OCI-LY7 (cell line): ENCODE results near the gene ERBIN. TPM values are rescaled to one million over a fixed set of nuclear protein-coding genes. Genes with fewer than 3 reads are reported as not detected.
A peak's percentile ranks its signal among the peaks of the same experiment; 100 is the strongest.
"Not testable (repeated sequence)": the region's sequence is repeated elsewhere in the genome, so short reads cannot be mapped to it uniquely, and the experiment has no call there.

Experiments used
- BruUV-seq: library from RNA; stranded (reverse); fragments of 400-500 nt; replicated peaks from 2 replicates; lab custom pipeline; 2021; lab: Mats Ljungman, UMichigan
- CTCF ChIA-PET: fragments of 300-600 bp; sonication (Branson Sonifier 250); formaldehyde crosslinking; loops from one replicate; lab custom pipeline; 2022; ENCODE audit warnings: antibody characterized with exemption; ENCODE audit not compliant: unreplicated experiment; lab: Charles Lee
- POLR2A ChIA-PET: fragments of 300-600 bp; sonication (Branson Sonifier 250); formaldehyde crosslinking; loops from one replicate; lab custom pipeline; 2022; ENCODE audit warnings: antibody characterized with exemption; lab: Charles Lee
- DNase-seq: peaks from one replicate; pipeline ENCODE4 v3.0.0-alpha.2; 2015; ENCODE audit warnings: low spot score
- H2AFZ ChIP-seq: fragments of 200-600 bp; sonication (generic), shearing (Covaris generic); 2 replicates; pipeline ENCODE4 v1.6.1; 2014; ENCODE audit warnings: mild to moderate bottlenecking, antibody characterized with exemption, low read length, moderate library complexity
- H3K27ac ChIP-seq: fragments of 200-600 bp; sonication (generic); 2 replicates; pipeline ENCODE4 v1.5.1; 2014; ENCODE audit warnings: mixed run types, low read depth, mild to moderate bottlenecking, moderate library complexity, low read length, inconsistent platforms; ENCODE audit not compliant: poor library complexity, severe bottlenecking
- H3K36me3 ChIP-seq: fragments of 200-600 bp; sonication (generic); 2 replicates; pipeline ENCODE4 v1.6.1; 2014; ENCODE audit warnings: mild to moderate bottlenecking, antibody characterized with exemption, low read length, moderate library complexity, mixed read lengths; ENCODE audit not compliant: insufficient read depth
- H3K4me1 ChIP-seq: fragments of 200-600 bp; sonication (generic); 2 replicates; pipeline ENCODE4 v1.5.1; 2014; ENCODE audit warnings: mild to moderate bottlenecking, low read length; ENCODE audit not compliant: insufficient read depth, poor library complexity, severe bottlenecking
- H3K4me2 ChIP-seq: fragments of 200-600 bp; sonication (generic); 2 replicates; pipeline ENCODE4 v1.6.1; 2014; ENCODE audit warnings: mild to moderate bottlenecking, low read length
- H3K4me3 ChIP-seq: fragments of 200-600 bp; sonication (generic); 2 replicates; pipeline ENCODE4 v1.5.1; 2014; ENCODE audit warnings: mild to moderate bottlenecking, low read depth, low read length; ENCODE audit not compliant: poor library complexity, severe bottlenecking
- H3K79me2 ChIP-seq: fragments of 200-600 bp; sonication (generic); 2 replicates; pipeline ENCODE4 v1.6.1; 2016; ENCODE audit warnings: low read depth, mild to moderate bottlenecking, low read length, moderate library complexity, mixed read lengths; ENCODE audit not compliant: insufficient read depth
- H3K9me2 ChIP-seq: fragments of 200-600 bp; sonication (generic); 2 replicates; pipeline ENCODE4 v1.6.1; 2016; ENCODE audit warnings: mild to moderate bottlenecking, low read length, mixed read lengths; ENCODE audit not compliant: insufficient read depth
- H3K9me3 ChIP-seq: fragments of 200-600 bp; sonication (generic); 2 replicates; pipeline ENCODE4 v1.6.1; 2014; ENCODE audit warnings: mild to moderate bottlenecking, mixed run types, low read length, mixed read lengths
- H4K20me1 ChIP-seq: fragments of 200-600 bp; sonication (generic); 2 replicates; pipeline ENCODE4 v1.6.1; 2014; ENCODE audit warnings: mild to moderate bottlenecking, antibody characterized with exemption, low read length, moderate library complexity, mixed read lengths; ENCODE audit not compliant: insufficient read depth
- EZH2phosphoT487 ChIP-seq: fragments of 200-600 bp; sonication (generic); IDR thresholded peaks from 2 replicates; pipeline ENCODE4 v1.6.1; 2018; ENCODE audit warnings: low read depth, borderline replicate concordance, mild to moderate bottlenecking, mixed run types, antibody characterized with exemption, low read length, moderate library complexity, mixed read lengths
- intact Hi-C: fragments of 100-400 bp; cut with micrococcal nuclease; formaldehyde crosslinking; loops from one replicate; pipeline ENCODE4 v1.10.0; 2022; ENCODE audit not compliant: unreplicated experiment
- total RNA-seq, 2 experiments: library from RNA; depleted of rRNA in 1 of 2; stranded (reverse); fragments of >200 nt in 1 of 2; shearing (Covaris generic) in 1 of 2; gene quantifications; 2 replicates each; pipeline ENCODE4 v1.2.3, GENCODE V29; 2014 to 2022
- TF ChIP-seq, protein P1 (sequence below): fragments of 200-600 bp; sonication (generic); conservative IDR thresholded peaks from 2 replicates; pipeline ENCODE4 v1.5.1; 2014; ENCODE audit warnings: mild to moderate bottlenecking, antibody characterized with exemption, low read length, moderate library complexity, mixed read lengths

ERBIN gene
- total RNA-seq, 2 experiments from 2014 or later: 84.5 to 132 TPM

- CTCF ChIA-PET: no interaction called here
- Histone ChIP-seq H3K4me3 (no peak overlapping the region), H3K4me1 (peaks cover 16% of the 10 kb centered on the region), H3K36me3 (no peaks in the 10 kb centered on the region), H3K9me2 (no peaks in the 10 kb centered on the region), H3K9me3 (no peaks in the 10 kb centered on the region), H3K4me2 (no peak overlapping the region), H4K20me1 (no peaks in the 10 kb centered on the region), H3K79me2 (no peaks in the 10 kb centered on the region), H3K27ac (no peak overlapping the region), H2AFZ (no peak overlapping the region)
- TF ChIP-seq, protein P1, sequence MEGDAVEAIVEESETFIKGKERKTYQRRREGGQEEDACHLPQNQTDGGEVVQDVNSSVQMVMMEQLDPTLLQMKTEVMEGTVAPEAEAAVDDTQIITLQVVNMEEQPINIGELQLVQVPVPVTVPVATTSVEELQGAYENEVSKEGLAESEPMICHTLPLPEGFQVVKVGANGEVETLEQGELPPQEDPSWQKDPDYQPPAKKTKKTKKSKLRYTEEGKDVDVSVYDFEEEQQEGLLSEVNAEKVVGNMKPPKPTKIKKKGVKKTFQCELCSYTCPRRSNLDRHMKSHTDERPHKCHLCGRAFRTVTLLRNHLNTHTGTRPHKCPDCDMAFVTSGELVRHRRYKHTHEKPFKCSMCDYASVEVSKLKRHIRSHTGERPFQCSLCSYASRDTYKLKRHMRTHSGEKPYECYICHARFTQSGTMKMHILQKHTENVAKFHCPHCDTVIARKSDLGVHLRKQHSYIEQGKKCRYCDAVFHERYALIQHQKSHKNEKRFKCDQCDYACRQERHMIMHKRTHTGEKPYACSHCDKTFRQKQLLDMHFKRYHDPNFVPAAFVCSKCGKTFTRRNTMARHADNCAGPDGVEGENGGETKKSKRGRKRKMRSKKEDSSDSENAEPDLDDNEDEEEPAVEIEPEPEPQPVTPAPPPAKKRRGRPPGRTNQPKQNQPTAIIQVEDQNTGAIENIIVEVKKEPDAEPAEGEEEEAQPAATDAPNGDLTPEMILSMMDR: no peak
- no peak for TF ChIP-seq EZH2phosphoT487
- intact Hi-C loops: no loop called here
- no TSS peak for BruUV-seq
- POLR2A ChIA-PET: no interaction called here
- no peak for DNase-seq
Observed at GRCh38 chr5:65913519-65913918, 12.9 kb upstream of the ERBIN start.

DNA sequence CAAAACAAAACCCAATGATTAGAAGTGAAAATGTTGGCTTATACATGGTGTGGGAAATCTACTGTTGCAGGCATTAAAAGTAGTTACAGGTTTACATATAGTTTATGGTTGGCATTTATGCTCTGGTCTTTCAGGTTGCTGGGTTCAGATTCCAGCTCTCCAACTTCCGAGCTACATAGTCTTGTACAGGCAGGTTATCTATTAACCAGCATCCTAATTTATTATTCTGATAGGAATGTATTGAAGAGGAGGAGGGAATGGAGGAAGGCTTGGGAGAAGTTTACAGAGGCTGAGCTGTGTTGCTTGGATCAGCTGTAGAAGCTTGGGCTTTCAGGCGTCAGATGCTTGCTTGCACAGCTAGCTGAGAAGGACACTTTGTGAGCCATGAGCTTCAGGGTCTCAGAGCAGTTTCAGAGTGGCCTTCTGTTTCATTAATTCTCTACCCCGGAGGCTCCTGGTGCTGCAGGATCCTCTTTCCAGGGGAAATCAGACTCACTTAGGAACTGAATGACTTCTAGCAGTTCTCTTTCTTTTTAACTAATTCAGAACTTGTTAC, 11.7 kb upstream of the ERBIN start:
- CTCF ChIA-PET: no interaction called here
- POLR2A ChIA-PET: interaction anchor here (0.5 to 0.6 kb wide), 3 partner anchors 12 to 186 kb away, joined by 3 to 4 read pairs (median 3); partner anchors contain the start of gene ERBIN
- H3K4me1 ChIP-seq: peaks cover 16% of the 10 kb centered on the region
- no peak overlapping the region for H3K4me2 ChIP-seq
- no peaks in the 10 kb centered on the region for H4K20me1 ChIP-seq
- no peak overlapping the region for H3K27ac ChIP-seq
- H3K4me3 ChIP-seq: no peak overlapping the region
- H3K9me3 ChIP-seq: no peaks in the 10 kb centered on the region
- no peaks in the 10 kb centered on the region for H3K79me2 ChIP-seq
- no TSS peak for BruUV-seq
- no peaks in the 10 kb centered on the region for H3K9me2 ChIP-seq
- H3K36me3 ChIP-seq: no peaks in the 10 kb centered on the region
- H2AFZ ChIP-seq: peak overlapping the region; percentile 51; the same call in 1 of the 2 replicates
- intact Hi-C loops: no loop called here
- DNase-seq: no peak
- TF ChIP-seq EZH2phosphoT487: no peak
- TF ChIP-seq, protein P1: no peak

DNA sequence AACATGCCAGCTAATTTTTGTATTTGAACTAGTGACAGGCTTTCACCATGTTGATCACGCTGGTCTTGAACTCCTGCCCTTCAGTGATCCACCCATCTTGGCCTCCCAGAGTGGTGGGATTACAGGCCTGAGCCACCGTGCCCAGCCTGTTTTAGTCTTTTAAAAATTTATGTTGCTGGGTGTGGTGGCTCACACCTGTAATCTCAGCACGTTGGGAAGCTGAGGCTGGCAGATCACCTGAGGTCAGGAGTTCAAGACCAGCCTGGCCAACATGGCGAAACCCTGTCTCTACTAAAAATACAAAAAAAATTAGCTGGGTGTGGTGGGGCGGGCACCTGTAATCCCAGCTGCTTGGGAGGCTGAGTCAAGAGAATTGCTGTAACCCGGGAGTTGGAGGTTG, 10.7 kb upstream of the ERBIN start:
- H4K20me1 ChIP-seq, DNase-seq, H2AFZ ChIP-seq, BruUV-seq, H3K36me3 ChIP-seq, H3K79me2 ChIP-seq, H3K27ac ChIP-seq, H3K4me3 ChIP-seq, intact Hi-C loops, H3K9me2 ChIP-seq, H3K4me2 ChIP-seq, POLR2A ChIA-PET, CTCF ChIA-PET, H3K9me3 ChIP-seq: not testable (repeated sequence)
- peaks cover 16% of the 10 kb centered on the region for H3K4me1 ChIP-seq
